Measurements from ENCODE around the gene CDH4. TPM values are rescaled to one million over a fixed set of nuclear protein-coding genes. Genes with fewer than 3 reads are reported as not detected.

The CDH4 gene
- total and polyA plus RNA-seq, 2 donors from 2014 or later, result 1.1 TPM; not detected in 1

GRCh38 chr20:61922411-61922810 lies 670.4 kb downstream of the CDH4 start:
- Histone ChIP-seq H3K27ac (ENCODE audit: low read depth in 2 of 2, low read length in 2 of 2) (no peak overlapping the region), H3K4me3 (ENCODE audit: low read length in 3 of 3) (no peak overlapping the region), H3K36me3 (ENCODE audit: control insufficient read depth in 2 of 3, insufficient read depth in 3 of 3, low read length in 3 of 3) (no peaks in the 10 kb centered on the region), H3K27me3 (ENCODE audit: control insufficient read depth, insufficient read depth, low read length) (no peaks in the 10 kb centered on the region), H3K9ac (ENCODE audit: low read length in 3 of 3) (no peak overlapping the region), H3K4me1 (ENCODE audit: control insufficient read depth in 2 of 3, insufficient read depth in 2 of 3, low read depth in 1 of 3, low read length in 3 of 3) (no peaks in the 10 kb centered on the region), H3K9me3 (ENCODE audit: control insufficient read depth in 2 of 3, insufficient read depth in 1 of 3, low read length in 3 of 3) (peaks cover 0 to 6% (median 0%) of the 10 kb centered on the region in 3 donors)
- TF ChIP-seq, protein P1, sequence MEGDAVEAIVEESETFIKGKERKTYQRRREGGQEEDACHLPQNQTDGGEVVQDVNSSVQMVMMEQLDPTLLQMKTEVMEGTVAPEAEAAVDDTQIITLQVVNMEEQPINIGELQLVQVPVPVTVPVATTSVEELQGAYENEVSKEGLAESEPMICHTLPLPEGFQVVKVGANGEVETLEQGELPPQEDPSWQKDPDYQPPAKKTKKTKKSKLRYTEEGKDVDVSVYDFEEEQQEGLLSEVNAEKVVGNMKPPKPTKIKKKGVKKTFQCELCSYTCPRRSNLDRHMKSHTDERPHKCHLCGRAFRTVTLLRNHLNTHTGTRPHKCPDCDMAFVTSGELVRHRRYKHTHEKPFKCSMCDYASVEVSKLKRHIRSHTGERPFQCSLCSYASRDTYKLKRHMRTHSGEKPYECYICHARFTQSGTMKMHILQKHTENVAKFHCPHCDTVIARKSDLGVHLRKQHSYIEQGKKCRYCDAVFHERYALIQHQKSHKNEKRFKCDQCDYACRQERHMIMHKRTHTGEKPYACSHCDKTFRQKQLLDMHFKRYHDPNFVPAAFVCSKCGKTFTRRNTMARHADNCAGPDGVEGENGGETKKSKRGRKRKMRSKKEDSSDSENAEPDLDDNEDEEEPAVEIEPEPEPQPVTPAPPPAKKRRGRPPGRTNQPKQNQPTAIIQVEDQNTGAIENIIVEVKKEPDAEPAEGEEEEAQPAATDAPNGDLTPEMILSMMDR (IDR thresholded peaks at IDR 0.05; ENCODE audit: borderline replicate concordance, extremely low read depth, insufficient read depth), result no peak
- intact Hi-C loops (cut with DNase I), result no loop called here
- DNase-seq, result peak in 1 of 5 donors; percentile 4
- FAIRE-seq, result no peak

DNA sequence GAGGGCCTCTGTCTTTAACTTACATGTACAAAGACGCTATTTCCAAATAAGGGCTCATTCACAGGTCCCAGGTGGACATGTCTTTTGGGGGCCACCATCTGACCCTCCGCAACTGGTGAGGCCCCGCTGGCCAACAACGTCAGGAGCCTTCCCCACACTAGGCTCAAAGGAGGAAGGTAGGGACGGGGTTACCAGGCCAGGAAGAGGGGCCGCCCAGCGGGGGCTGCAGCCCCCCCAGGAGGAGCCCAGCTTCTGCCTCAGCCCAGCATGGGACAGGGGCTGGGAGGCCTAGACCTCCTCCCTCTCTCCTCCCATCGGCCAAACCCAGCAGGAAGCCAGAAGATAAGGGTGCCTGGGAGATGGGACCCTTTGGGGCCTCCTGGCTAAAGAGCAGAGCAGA lies 670.9 kb downstream of the CDH4 start:
- FAIRE-seq (no peak), DNase-seq (no peak)
- Histone ChIP-seq H3K4me1 (ENCODE audit: control insufficient read depth in 2 of 3, insufficient read depth in 2 of 3, low read depth in 1 of 3, low read length in 3 of 3) (no peaks in the 10 kb centered on the region), H3K9ac (ENCODE audit: low read length in 3 of 3) (no peak overlapping the region), H3K36me3 (ENCODE audit: control insufficient read depth in 2 of 3, insufficient read depth in 3 of 3, low read length in 3 of 3) (no peaks in the 10 kb centered on the region), H3K4me3 (ENCODE audit: low read length in 3 of 3) (no peak overlapping the region), H3K27me3 (ENCODE audit: control insufficient read depth, insufficient read depth, low read length) (no peaks in the 10 kb centered on the region), H3K9me3 (ENCODE audit: control insufficient read depth in 2 of 3, insufficient read depth in 1 of 3, low read length in 3 of 3) (peaks cover 0 to 6% (median 0%) of the 10 kb centered on the region in 3 donors), H3K27ac (ENCODE audit: low read depth in 2 of 2, low read length in 2 of 2) (no peak overlapping the region)
- intact Hi-C loops (cut with DNase I), result no loop called here
- TF ChIP-seq, protein P1 (IDR thresholded peaks at IDR 0.05; ENCODE audit: borderline replicate concordance, extremely low read depth, insufficient read depth), result no peak

DNA sequence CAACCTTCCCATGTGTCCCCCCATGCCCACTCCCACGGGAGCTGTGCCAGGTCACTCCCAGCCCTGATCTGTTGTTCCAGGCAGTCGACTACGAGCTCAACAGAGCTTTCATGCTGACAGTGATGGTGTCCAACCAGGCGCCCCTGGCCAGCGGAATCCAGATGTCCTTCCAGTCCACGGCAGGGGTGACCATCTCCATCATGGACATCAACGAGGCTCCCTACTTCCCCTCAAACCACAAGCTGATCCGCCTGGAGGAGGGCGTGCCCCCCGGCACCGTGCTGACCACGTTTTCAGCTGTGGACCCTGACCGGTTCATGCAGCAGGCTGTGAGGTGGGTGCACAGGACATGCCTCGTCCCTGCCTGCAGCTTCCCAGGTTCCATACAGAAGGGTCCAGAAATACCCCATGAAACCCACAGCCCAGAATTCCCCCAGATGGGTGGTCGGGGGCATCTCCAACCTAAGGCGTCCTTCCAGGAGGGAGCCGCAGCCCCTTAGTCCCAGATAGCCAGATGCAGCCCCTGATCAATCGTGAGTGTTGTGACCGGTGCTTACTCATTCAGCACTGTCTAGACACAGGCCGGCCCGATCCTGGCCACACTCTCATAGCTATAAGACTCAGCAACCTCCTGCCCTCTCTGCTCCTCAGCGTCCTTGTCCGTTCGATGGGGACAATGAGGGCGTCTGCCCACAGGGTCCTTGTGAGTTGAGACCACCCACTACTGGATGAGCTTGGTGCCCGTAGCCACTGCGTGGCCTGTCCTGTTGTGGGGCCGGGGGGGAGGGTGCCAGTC lies 671.5 kb downstream of the CDH4 start:
- no peak overlapping the region for H3K4me3 ChIP-seq (ENCODE audit: low read length in 3 of 3)
- H3K9ac ChIP-seq (ENCODE audit: low read length in 3 of 3), result no peak overlapping the region
- intact Hi-C loops (cut with DNase I), result no loop called here
- no peaks in the 10 kb centered on the region for H3K36me3 ChIP-seq (ENCODE audit: control insufficient read depth in 2 of 3, insufficient read depth in 3 of 3, low read length in 3 of 3)
- FAIRE-seq (no peak), DNase-seq (peak in 1 of 5 donors; percentile 43)
- peaks cover 0 to 6% (median 0%) of the 10 kb centered on the region in 3 donors for H3K9me3 ChIP-seq (ENCODE audit: control insufficient read depth in 2 of 3, insufficient read depth in 1 of 3, low read length in 3 of 3)
- no peaks in the 10 kb centered on the region for H3K27me3 ChIP-seq (ENCODE audit: control insufficient read depth, insufficient read depth, low read length)
- H3K4me1 ChIP-seq (ENCODE audit: control insufficient read depth in 2 of 3, insufficient read depth in 2 of 3, low read depth in 1 of 3, low read length in 3 of 3), result no peaks in the 10 kb centered on the region
- H3K27ac ChIP-seq (ENCODE audit: low read depth in 2 of 2, low read length in 2 of 2), result no peak overlapping the region
- TF ChIP-seq, protein P1 (IDR thresholded peaks at IDR 0.05; ENCODE audit: borderline replicate concordance, extremely low read depth, insufficient read depth), result no peak

Data from kidney (tissue), 14 donors.